Rectal smooth muscle tissue (tissue), 1 donor: ENCODE data around the gene OSM.

ENCODE experiments used
- H3K27ac ChIP-seq: one replicate; pipeline ENCODE4 v1.7.0; 2013; ENCODE audit warnings: low read depth, low read length, inconsistent platforms
- H3K27me3 ChIP-seq: one replicate; pipeline ENCODE4 v1.7.0; 2013; ENCODE audit warnings: low read length; ENCODE audit not compliant: control insufficient read depth, insufficient read depth
- H3K36me3 ChIP-seq: one replicate; pipeline ENCODE4 v1.7.0; 2013; ENCODE audit warnings: low read length; ENCODE audit not compliant: control insufficient read depth, insufficient read depth
- H3K4me1 ChIP-seq: one replicate; pipeline ENCODE4 v1.7.0; 2013; ENCODE audit warnings: low read length; ENCODE audit not compliant: control insufficient read depth, insufficient read depth
- H3K4me3 ChIP-seq: one replicate; pipeline ENCODE4 v1.7.0; 2013; ENCODE audit warnings: low read length
- H3K9ac ChIP-seq: one replicate; pipeline ENCODE4 v1.7.0; 2013; ENCODE audit warnings: low read length

Gene OSM

DNA sequence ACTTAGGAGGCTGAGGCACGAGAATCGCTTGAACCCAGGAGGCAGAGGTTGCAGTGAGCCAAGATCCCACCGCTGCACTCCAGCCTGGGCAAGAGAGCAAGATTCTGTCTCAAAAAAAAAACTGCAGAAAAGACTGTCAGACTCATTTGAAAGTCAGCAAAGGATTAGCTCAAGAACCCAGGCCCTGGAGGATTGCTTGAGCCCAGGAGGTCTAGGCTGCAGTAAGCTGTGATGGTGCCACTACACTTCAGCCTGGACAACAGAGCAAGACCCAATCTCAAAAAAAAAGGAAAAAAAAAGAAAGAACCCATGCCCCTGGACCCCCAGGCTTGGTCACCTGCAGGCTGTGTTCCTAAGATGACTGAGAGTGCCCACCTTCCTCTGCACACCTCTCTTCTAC lies 36.3 kb downstream of the OSM start:
- Histone ChIP-seq H3K27ac (no peak overlapping the region), H3K9ac (no peak overlapping the region), H3K4me3 (no peak overlapping the region), H3K4me1 (no peaks in the 10 kb centered on the region), H3K27me3 (no peaks in the 10 kb centered on the region), H3K36me3 (no peaks in the 10 kb centered on the region)

DNA sequence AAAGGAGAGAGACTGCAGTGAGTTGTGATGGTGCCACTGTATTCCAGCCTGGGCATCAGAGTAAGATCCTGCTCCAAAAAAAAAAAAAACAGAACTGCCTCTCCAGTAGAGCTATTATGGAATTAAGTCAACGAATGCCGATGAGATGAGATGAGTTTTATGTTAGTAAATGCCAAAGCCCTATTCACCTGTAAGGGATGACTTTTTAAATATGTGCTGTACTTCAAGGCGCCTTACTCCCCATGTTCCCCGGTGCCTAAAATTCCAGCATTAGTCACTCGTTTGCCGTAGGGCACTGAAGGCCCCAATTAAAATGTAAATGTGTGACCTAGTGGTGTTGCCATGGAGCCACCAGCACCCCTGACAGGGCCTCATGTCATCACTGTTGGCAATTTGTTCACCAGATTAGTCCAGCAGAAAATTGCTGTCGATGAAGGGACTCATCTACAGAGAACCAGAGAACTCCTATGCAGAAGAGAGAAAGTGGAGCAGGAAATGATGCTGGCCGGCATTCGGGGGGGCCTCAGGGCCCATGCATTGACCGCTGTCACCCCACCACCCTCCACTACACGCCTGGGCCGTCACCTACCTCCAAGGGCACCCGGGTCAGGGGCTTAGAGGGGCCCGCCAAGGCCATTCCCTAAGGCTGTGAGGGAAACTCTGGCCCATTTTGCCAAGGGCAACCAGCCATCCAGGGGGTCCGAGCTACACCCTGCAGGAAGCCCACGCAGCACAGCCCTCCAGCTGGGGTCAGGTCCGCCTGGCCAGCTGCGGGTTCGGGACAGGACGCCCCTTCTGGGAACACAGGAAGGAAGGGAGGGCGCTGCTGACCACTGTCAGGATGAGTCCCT lies 37.9 kb downstream of the OSM start:
- Histone ChIP-seq H3K4me1 (no peaks in the 10 kb centered on the region), H3K27me3 (no peaks in the 10 kb centered on the region), H3K9ac (no peak overlapping the region), H3K4me3 (no peak overlapping the region), H3K36me3 (no peaks in the 10 kb centered on the region), H3K27ac (no peak overlapping the region)

DNA sequence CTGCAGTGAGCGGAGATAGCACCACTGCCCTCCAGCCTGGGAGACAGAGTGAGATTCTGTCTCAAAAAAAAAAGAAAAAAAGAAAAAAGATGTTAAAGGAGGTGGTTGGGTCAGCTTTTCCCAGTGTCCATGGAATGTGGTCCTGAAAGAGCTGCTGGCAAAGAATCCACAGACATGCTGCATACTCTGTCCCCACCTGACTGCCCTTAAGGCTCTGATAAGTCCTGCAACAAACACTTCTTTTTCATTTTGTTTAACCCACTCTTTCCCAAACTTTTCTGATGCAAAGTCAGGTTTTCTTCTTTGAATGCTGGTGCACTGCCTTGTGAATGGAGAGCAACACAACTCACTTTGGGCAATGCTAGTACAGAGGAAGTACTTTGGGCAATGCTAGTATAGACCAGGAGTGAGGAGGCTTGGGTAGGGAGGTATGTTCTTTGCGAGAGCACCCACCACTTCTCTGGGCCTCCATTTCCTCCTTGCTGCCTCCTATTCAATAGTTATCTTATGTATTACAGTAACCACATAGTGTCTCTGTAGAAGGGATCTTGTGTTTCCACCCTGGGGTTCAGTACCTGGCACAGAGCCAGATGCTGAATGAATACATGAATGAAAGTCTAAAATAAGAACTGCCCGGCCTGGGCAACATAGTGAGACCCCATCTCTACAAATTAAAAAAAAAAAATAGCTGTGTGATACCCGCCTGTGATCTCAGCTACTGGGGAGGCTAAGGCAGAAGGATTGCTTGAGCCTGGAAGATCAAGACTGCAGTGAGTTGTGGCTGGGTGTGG lies 39.0 kb downstream of the OSM start:
- Histone ChIP-seq H3K4me3 (no peak overlapping the region), H3K9ac (no peak overlapping the region), H3K4me1 (no peaks in the 10 kb centered on the region), H3K27ac (no peak overlapping the region), H3K27me3 (no peaks in the 10 kb centered on the region), H3K36me3 (no peaks in the 10 kb centered on the region)

DNA sequence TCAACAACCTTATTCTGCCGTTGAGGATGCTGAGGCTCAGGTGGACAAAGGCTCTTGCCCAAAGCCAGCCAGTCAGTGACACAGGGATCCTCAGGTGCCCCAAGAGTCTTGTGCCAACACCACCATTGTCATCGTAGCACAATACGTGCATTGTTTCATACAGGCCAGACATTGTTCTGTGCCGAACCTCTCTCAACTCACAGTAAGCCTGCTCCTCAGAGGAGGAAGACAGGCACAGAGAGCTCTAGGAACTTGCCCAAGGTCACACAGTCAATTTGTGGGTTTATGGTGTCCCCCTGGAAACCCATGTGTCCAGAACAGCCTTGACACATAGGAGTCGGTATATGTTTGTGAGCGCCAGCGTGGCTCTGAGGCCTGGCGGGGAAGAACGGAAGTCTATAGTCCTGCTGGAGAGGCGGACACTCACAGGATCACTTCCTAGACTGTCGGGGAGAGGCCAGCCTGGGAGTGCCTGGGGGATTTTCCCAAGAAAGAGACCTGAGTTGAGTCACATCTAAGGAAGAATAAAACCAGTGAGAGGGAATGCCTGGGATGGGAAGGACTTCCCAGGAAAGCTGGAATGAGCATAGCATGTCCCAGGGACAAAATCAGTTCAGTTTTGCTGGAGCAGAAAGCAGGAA lies 40.3 kb downstream of the OSM start:
- H3K27me3 ChIP-seq = peaks cover 3% of the 10 kb centered on the region
- no peak overlapping the region for H3K4me3 ChIP-seq
- H3K9ac ChIP-seq = no peak overlapping the region
- H3K36me3 ChIP-seq = no peaks in the 10 kb centered on the region
- no peak overlapping the region for H3K27ac ChIP-seq
- no peaks in the 10 kb centered on the region for H3K4me1 ChIP-seq

DNA sequence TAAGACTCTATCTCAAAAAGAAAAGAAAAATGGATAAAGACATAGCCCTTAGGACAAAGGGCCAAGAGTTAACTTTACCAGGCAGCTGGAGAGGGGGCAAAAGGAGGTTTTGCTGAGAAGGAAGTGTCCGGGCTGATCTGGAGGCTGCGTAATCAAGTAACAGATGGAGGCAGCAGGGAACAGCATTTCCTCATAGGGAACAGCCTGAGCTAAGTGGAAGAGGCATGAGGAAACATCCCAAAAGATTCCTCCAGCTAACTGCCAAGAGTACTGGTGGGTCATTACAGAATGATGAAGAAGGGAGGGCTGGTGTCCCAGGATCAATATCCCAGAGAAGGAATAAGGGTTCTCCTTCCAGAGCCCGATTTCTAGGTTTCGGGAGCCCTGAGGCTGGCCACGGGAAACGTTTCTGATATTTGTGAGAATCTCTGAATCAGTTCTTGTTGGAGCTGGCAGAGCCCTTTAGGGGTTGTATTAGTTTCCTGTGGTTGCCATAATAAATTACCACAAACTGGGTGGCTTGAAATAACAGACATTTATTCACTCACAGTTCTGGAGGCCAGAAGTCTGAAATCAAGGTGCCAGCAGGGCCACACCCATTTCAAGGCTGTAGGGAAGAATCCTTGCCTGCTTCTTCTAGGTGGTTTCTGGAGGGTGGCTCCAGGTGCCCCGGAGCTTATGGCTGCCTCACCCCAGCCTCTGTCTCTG lies 41.3 kb downstream of the OSM start:
- Histone ChIP-seq H3K4me3 (no peak overlapping the region), H3K27ac (no peak overlapping the region), H3K9ac (no peak overlapping the region), H3K4me1 (no peaks in the 10 kb centered on the region), H3K36me3 (no peaks in the 10 kb centered on the region), H3K27me3 (peaks cover 3% of the 10 kb centered on the region)

DNA sequence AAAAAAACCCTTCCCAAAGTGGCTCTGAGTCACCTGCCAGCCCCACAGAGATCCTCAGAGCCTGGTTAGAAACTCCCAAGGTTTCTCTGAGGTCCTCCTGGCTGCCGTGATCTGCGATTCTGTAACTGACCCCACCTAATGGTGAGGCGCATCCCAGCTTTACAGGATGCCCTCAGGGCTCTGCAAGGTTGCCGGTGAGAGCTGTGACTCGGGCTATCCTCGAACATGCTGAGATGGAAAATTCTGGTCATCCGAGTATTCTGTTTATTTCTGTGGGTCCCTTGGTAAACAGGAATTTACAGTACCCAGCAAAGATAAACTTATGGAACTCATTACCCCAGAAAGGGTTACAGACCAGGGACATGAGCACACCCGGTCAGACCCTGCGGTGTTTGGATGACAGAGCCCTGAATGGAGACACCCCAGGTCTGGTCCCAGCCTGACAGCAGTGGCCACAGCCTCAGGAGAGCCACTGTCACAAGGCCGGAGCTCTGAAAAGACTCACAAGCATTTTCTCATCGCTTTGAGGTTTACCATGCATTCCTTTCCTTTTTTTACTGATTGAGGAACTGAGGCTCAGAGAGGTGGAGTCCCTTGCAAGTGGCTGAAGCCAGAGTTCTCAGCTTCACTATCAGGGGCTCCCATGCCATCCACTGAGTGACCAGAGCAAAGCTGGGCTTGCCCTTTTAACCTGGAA lies 42.3 kb downstream of the OSM start:
- no peak overlapping the region for H3K4me3 ChIP-seq
- H3K9ac ChIP-seq = no peak overlapping the region
- H3K27ac ChIP-seq = no peak overlapping the region
- no peaks in the 10 kb centered on the region for H3K36me3 ChIP-seq
- peaks cover 3% of the 10 kb centered on the region for H3K27me3 ChIP-seq
- no peaks in the 10 kb centered on the region for H3K4me1 ChIP-seq

DNA sequence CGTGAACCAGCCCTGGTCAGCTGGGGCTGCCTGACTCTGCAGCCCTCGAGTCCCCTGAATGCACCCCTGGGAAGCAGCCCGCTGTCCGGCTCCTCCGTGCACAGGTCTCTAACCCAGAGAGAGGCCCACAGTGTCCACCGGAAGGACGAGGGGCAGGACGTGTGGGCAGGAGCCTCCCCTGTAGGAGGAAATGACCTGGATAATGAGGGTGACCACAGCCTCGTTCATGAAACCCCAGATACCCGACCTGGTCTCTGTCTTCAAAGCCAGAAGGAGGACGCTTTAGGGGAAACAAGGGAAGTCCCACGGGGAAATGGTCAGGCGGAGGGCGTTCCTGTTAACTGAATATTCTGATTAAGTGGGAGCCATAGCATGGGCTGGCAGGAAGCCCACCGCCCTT lies 43.3 kb downstream of the OSM start:
- H3K4me1 ChIP-seq = no peaks in the 10 kb centered on the region
- H3K9ac ChIP-seq = no peak overlapping the region
- no peak overlapping the region for H3K27ac ChIP-seq

DNA sequence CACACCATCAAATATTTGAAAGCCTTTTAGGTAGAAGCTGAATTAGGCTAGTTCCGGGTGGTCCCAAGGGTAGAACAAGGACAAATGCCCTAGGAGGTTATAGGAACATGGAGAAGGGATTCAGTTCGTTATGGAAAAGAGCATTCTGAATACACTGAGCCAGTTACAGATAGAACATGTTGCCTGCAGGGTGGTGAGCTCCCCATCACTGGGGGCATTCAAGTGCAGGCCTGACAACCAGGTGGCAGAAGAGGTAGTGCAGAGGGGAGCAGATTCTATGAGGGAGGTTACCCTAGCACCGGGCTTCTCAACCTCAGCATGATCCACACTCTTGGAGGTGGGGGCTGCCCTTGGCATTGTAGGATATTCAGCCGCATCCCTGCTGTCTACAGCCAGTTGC lies 44.3 kb downstream of the OSM start:
- Histone ChIP-seq H3K4me3 (no peak overlapping the region), H3K27ac (no peak overlapping the region), H3K9ac (no peak overlapping the region), H3K4me1 (no peaks in the 10 kb centered on the region), H3K36me3 (no peaks in the 10 kb centered on the region), H3K27me3 (peaks cover 3% of the 10 kb centered on the region)

More for the DNA sequence above, 43.3 kb downstream of the OSM start:
- Histone ChIP-seq H3K27me3 (peaks cover 3% of the 10 kb centered on the region), H3K36me3 (no peaks in the 10 kb centered on the region), H3K4me3 (no peak overlapping the region)

DNA sequence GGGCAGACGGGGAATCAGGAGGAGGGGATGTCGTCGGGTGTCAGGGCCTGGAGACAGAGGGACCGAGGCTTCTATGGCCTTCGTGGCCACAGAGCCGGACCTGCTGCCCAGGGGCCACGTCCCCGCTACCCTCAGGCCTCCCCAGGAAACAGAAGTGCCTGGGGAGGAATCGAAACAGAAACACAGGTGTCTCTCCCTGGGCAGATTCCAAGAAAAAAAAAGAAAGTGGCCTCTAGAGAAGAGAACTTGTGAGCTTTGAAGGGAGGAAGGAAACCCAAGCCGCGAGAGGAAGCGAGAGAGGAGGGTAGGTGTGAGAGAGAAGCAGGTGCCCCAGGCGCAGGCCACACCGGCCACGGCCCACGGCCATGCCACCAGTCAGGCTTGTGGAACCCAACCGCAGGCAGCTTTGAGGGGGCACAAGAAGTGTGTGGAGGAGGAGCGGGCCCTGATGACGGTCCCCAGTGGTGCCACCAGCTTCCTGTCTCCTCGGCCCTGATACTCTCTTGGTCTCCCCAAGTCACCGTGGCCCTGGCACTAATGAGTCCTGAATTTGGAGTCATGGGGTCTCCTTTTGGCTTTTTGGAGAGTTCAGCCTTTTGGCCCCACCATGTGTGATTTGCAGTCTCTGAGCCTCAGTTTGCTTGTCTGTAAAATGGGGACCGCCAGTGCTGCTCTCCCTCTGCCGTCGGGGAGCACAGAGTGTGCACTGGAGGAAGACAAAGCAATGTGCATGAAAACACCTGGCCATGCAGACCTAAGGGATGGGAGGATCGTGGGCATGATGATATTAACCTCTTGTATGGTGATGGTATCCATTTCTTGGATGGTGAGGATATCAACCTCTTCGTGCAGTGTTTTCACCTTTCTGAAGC lies 45.3 kb downstream of the OSM start:
- Histone ChIP-seq H3K27me3 (peaks cover 3% of the 10 kb centered on the region), H3K4me3 (no peak overlapping the region), H3K4me1 (no peaks in the 10 kb centered on the region), H3K36me3 (no peaks in the 10 kb centered on the region), H3K9ac (no peak overlapping the region), H3K27ac (no peak overlapping the region)

DNA sequence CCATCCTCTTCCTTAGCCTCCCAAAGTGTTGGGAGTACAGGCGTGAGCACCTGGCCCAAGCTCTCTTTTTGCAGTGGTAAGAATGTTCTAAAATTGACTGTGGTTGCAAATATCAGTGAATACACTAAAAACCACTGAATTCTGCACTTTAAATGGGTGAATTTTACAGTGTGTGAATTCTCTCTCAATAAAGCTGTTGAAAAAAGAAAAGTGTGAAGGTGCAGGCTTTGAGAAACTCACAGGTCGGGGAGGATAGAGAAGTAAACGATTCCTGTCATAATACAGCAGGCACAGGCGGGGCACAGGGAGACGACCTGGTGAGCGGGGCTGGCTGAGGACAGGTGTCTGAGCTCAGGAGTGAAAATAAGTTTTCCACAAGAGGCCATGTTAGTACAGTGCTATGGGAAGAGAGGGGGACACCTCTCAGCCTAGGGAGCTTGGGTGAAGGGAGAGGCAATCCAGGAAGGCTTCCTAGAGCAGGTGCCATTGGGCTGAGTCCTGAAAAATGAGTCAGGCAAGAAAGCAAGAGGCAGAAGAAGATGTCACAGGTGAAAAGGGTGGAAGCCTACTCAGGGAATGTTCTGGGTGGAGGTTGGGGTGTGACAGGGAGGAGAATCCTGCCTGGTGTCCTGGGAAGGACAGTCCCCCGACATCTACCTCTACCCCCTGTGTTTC lies 46.2 kb downstream of the OSM start:
- Histone ChIP-seq H3K27me3 (peaks cover 3% of the 10 kb centered on the region), H3K9ac (no peak overlapping the region), H3K36me3 (no peaks in the 10 kb centered on the region), H3K4me1 (no peaks in the 10 kb centered on the region), H3K27ac (no peak overlapping the region), H3K4me3 (no peak overlapping the region)
